IMR-90 (cell line): ENCODE data around the gene TRPC4AP.

Experiments used
- BHLHE40 ChIP-seq: fragments of 150-350 bp; IDR thresholded peaks from 2 replicates; pipeline ENCODE4 v1.6.1; 2016; ENCODE audit warnings: mild to moderate bottlenecking, low read depth, low read length
- CTCF ChIP-seq: conservative IDR thresholded peaks from 2 replicates; pipeline ENCODE4 v1.5.1; 2012; ENCODE audit warnings: mild to moderate bottlenecking, low read depth, low read length, improper control_type of control experiment
- FOS ChIP-seq: fragments of 150-350 bp; IDR thresholded peaks from 2 replicates; pipeline ENCODE4 v1.6.1; 2016; ENCODE audit warnings: low read depth, low read length
- MAFK ChIP-seq: IDR thresholded peaks from 2 replicates; pipeline ENCODE4 v1.6.1; 2012; ENCODE audit warnings: low read depth, low read length, improper control_type of control experiment
- MAZ ChIP-seq: IDR thresholded peaks from 2 replicates; pipeline ENCODE4 v1.6.1; 2012; ENCODE audit warnings: low read depth, mild to moderate bottlenecking, low read length, improper control_type of control experiment, moderate library complexity, borderline replicate concordance
- MXI1 ChIP-seq: IDR thresholded peaks from 2 replicates; pipeline ENCODE4 v1.6.1; 2012; ENCODE audit warnings: low read depth, mild to moderate bottlenecking, low read length, moderate library complexity, borderline replicate concordance
- NFE2L2 ChIP-seq: fragments of 150-350 bp; IDR thresholded peaks from 2 replicates; pipeline ENCODE4 v1.6.1; 2016; ENCODE audit warnings: low read depth, mild to moderate bottlenecking, low read length
- POLR2A ChIP-seq: IDR thresholded peaks from 2 replicates; pipeline ENCODE4 v1.6.1; 2012; ENCODE audit warnings: mild to moderate bottlenecking, low read depth, low read length
- RAD21 ChIP-seq: IDR thresholded peaks from 2 replicates; pipeline ENCODE4 v1.6.1; 2012; ENCODE audit warnings: low read length, improper control_type of control experiment
- RFX5 ChIP-seq: IDR thresholded peaks from 2 replicates; pipeline ENCODE4 v1.8.0; 2012; ENCODE audit warnings: low read depth, mild to moderate bottlenecking, low read length, moderate library complexity
- SMC3 ChIP-seq: fragments of 150-350 bp; IDR thresholded peaks from 2 replicates; pipeline ENCODE4 v1.6.1; 2016; ENCODE audit warnings: low read depth, mild to moderate bottlenecking, antibody characterized with exemption, low read length, moderate library complexity
- USF2 ChIP-seq: fragments of 150-350 bp; IDR thresholded peaks from 2 replicates; pipeline ENCODE4 v1.6.1; 2017; ENCODE audit warnings: mild to moderate bottlenecking, antibody characterized with exemption, low read length, low read depth

GRCh38 chr20:34978092-34978744 lies 114.4 kb downstream of the TRPC4AP start:
- TF ChIP-seq CTCF = no peak
- no peak for TF ChIP-seq POLR2A
- TF ChIP-seq SMC3 = no peak
- TF ChIP-seq FOS = no peak
- no peak for TF ChIP-seq RAD21
- no peak for TF ChIP-seq MAZ
- no peak for TF ChIP-seq RFX5
- no peak for TF ChIP-seq MXI1
- no peak for TF ChIP-seq NFE2L2
- no peak for TF ChIP-seq USF2
- no peak for TF ChIP-seq MAFK
- no peak for TF ChIP-seq BHLHE40
